Kidney (tissue), 14 donors: ENCODE measurements around the gene SGCA. TPM values are rescaled to one million over a fixed set of nuclear protein-coding genes. Genes with fewer than 3 reads are reported as not detected.
A peak's percentile ranks its signal among the peaks of the same experiment; 100 is the strongest.

ENCODE experiments used
- DNase-seq, 5 donors: peaks; one replicate each; pipeline ENCODE4 v3.0.0-alpha.2; 2013 to 2020
- FAIRE-seq: peaks from 2 replicates; lab custom pipeline; 2012; peaks lifted over from hg19 to GRCh38; lab: Jason Lieb, UNC
- H3K27ac ChIP-seq, 2 donors: one replicate each; pipeline ENCODE4 v1.7.0; 2013; ENCODE audit warnings: low read depth in 2 of 2, low read length in 2 of 2, inconsistent platforms in 1 of 2
- H3K27me3 ChIP-seq: one replicate; pipeline ENCODE4 v1.7.1; 2013; ENCODE audit warnings: low read length, inconsistent platforms; ENCODE audit not compliant: control insufficient read depth, insufficient read depth
- H3K36me3 ChIP-seq, 3 donors: one replicate each; pipeline versions ENCODE4 v1.7.0 to v1.7.1; 2013; ENCODE audit warnings: low read length in 3 of 3, control low read depth in 1 of 3, inconsistent platforms in 1 of 3; ENCODE audit not compliant: insufficient read depth in 3 of 3, control insufficient read depth in 2 of 3
- H3K4me1 ChIP-seq, 3 donors: one replicate each; pipeline versions ENCODE4 v1.7.0 to v1.7.1; 2013; ENCODE audit warnings: low read length in 3 of 3, inconsistent platforms in 1 of 3, low read depth in 1 of 3; ENCODE audit not compliant: control insufficient read depth in 2 of 3, insufficient read depth in 2 of 3
- H3K4me3 ChIP-seq, 3 donors: one replicate each; pipeline versions ENCODE4 v1.7.0 to v1.8.1; 2013; ENCODE audit warnings: low read length in 3 of 3, control low read depth in 1 of 3, inconsistent platforms in 1 of 3
- H3K9ac ChIP-seq, 3 donors: one replicate each; pipeline versions ENCODE4 v1.7.0 to v1.7.1; 2013; ENCODE audit warnings: low read length in 3 of 3, control low read depth in 1 of 3, inconsistent platforms in 1 of 3
- H3K9me3 ChIP-seq, 3 donors: one replicate each; pipeline versions ENCODE4 v1.7.0 to v1.7.1; 2013; ENCODE audit warnings: low read length in 3 of 3, control low read depth in 1 of 3, inconsistent platforms in 1 of 3; ENCODE audit not compliant: control insufficient read depth in 2 of 3, insufficient read depth in 1 of 3
- intact Hi-C: fragments of 100-400 bp; cut with DNase I; formaldehyde crosslinking; loops from one replicate; pipeline ENCODE4 v1.11.1; 2022
- polyA plus RNA-seq: library from polyadenylated mRNA; stranded (reverse); fragments of 350-450 nt; fragmentation: Illumina TruSeq; extraction: RNeasy Lipid Tissue Mini Kit (QIAGEN cat#74804); gene quantifications from one replicate; pipeline ENCODE4 v1.2.3, GENCODE V29; 2014; ENCODE audit warnings: low read depth, low replicate concordance; ENCODE audit not compliant: insufficient read depth
- total RNA-seq: library from RNA; stranded (reverse); fragmentation: NEBNext Ultra II Directional; extraction: Animal tissue kit (Norgen Biotek cat#: 25700); gene quantifications from one replicate; pipeline ENCODE4 v1.2.1, GENCODE V29; 2021
- TF ChIP-seq, protein P1 (sequence below): IDR thresholded peaks from 3 replicates; pipeline ENCODE4 v1.5.1; 2012; ENCODE audit warnings: mild to moderate bottlenecking, moderate library complexity, borderline replicate concordance; ENCODE audit not compliant: insufficient read depth; ENCODE audit errors: extremely low read depth
- donor health status: control.
- donor health status: control.
- donor health status: control.
- donor health status: control.
- donor health status: control.
- donor health status: DM: yes; HTN: yes; CAD: no.
- donor health status: Normal renal cell carcinoma (clear cell type).

Gene SGCA
- total and polyA plus RNA-seq, 2 donors from 2014 or later: 4.2 to 5.5 TPM

DNA sequence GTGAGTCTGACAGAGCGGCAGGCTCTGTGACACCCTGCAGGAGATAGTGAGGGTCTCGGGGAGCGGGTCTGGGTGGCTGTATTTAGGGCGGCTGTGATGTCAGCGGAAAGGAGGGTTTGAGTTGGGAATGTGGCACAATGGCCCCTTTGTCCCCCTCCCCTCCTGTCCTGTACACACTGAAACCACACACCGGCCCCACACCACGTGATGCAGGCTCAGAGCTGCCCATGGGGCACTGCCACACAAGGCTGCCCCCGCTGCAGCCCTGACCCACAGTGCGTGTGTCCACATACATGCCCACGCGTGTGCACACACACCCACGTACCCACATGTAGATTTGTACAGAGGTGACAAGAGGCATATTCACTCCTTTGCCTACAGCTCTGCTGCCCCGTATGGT, 15.3 kb downstream of the SGCA start:
- H3K36me3 ChIP-seq: no peaks in the 10 kb centered on the region
- H3K27ac ChIP-seq: no peak overlapping the region
- peaks cover 0 to 19% (median 12%) of the 10 kb centered on the region in 3 donors for H3K4me1 ChIP-seq
- peak in 3 of 5 donors; percentile 33 to 56 (median 49) for DNase-seq
- H3K9me3 ChIP-seq: no peaks in the 10 kb centered on the region
- no peak overlapping the region for H3K4me3 ChIP-seq
- H3K9ac ChIP-seq: no peak overlapping the region
- no peak for FAIRE-seq
- no peaks in the 10 kb centered on the region for H3K27me3 ChIP-seq
- TF ChIP-seq, protein P1, sequence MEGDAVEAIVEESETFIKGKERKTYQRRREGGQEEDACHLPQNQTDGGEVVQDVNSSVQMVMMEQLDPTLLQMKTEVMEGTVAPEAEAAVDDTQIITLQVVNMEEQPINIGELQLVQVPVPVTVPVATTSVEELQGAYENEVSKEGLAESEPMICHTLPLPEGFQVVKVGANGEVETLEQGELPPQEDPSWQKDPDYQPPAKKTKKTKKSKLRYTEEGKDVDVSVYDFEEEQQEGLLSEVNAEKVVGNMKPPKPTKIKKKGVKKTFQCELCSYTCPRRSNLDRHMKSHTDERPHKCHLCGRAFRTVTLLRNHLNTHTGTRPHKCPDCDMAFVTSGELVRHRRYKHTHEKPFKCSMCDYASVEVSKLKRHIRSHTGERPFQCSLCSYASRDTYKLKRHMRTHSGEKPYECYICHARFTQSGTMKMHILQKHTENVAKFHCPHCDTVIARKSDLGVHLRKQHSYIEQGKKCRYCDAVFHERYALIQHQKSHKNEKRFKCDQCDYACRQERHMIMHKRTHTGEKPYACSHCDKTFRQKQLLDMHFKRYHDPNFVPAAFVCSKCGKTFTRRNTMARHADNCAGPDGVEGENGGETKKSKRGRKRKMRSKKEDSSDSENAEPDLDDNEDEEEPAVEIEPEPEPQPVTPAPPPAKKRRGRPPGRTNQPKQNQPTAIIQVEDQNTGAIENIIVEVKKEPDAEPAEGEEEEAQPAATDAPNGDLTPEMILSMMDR: no peak
- intact Hi-C loops: no loop called here

- H3K9ac ChIP-seq: no peak overlapping the region
- TF ChIP-seq, protein P1: no peak
These were observed 16.1 kb downstream of the SGCA start for GRCh38 chr17:50181591-50182560.

DNA sequence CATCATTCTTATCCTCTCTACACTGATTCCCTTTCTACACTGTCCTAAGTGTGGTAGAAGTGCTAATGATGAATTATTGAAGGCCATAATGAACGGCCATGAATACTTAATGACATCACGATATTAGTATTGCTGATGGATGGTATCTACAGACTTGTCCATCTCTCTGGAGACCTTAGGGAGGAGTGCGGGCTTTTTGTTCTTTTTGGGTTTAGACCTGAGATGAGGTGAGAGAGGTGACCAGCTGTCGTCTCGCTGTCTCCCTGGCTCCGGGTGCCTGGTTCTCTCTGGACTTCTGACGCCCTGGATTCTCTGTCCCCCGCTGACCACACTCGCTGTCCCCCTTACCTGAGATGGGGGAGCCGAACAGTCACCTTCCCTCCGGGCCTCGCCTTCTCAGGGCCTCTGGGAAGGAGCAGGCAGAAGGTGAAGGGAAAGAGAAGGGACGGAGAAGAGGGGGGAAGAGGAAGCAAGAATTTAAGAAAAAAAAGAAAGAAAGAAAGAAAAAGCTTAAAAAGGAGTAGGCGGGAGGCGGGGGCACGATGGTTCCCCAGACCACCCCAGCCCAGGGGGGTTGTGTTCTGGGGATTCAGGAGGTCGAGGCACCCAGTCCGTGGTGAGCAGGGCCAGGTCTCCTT, 17.1 kb downstream of the SGCA start:
- Histone ChIP-seq H3K27ac (no peak overlapping the region), H3K36me3 (no peaks in the 10 kb centered on the region), H3K9me3 (no peaks in the 10 kb centered on the region), H3K9ac (no peak overlapping the region), H3K4me3 (no peak overlapping the region), H3K4me1 (peaks cover 0 to 9% (median 7%) of the 10 kb centered on the region in 3 donors), H3K27me3 (no peaks in the 10 kb centered on the region)
- intact Hi-C loops: no loop called here
- FAIRE-seq: no peak
- peak in 1 of 5 donors; percentile 40 for DNase-seq
- TF ChIP-seq, protein P1: no peak

More at GRCh38 chr17:50181591-50182560, 16.1 kb downstream of the SGCA start:
- H3K36me3 ChIP-seq: no peaks in the 10 kb centered on the region
- no peaks in the 10 kb centered on the region for H3K27me3 ChIP-seq
- no peaks in the 10 kb centered on the region for H3K9me3 ChIP-seq
- intact Hi-C loops: no loop called here
- FAIRE-seq (no peak), DNase-seq (peak in 3 of 5 donors; percentile 37 to 56 (median 43))
- peaks cover 0 to 19% (median 12%) of the 10 kb centered on the region in 3 donors for H3K4me1 ChIP-seq
- no peak overlapping the region for H3K27ac ChIP-seq
- no peak overlapping the region for H3K4me3 ChIP-seq
